Measurements from ENCODE around the gene MRGPRG.

MRGPRG gene

DNA sequence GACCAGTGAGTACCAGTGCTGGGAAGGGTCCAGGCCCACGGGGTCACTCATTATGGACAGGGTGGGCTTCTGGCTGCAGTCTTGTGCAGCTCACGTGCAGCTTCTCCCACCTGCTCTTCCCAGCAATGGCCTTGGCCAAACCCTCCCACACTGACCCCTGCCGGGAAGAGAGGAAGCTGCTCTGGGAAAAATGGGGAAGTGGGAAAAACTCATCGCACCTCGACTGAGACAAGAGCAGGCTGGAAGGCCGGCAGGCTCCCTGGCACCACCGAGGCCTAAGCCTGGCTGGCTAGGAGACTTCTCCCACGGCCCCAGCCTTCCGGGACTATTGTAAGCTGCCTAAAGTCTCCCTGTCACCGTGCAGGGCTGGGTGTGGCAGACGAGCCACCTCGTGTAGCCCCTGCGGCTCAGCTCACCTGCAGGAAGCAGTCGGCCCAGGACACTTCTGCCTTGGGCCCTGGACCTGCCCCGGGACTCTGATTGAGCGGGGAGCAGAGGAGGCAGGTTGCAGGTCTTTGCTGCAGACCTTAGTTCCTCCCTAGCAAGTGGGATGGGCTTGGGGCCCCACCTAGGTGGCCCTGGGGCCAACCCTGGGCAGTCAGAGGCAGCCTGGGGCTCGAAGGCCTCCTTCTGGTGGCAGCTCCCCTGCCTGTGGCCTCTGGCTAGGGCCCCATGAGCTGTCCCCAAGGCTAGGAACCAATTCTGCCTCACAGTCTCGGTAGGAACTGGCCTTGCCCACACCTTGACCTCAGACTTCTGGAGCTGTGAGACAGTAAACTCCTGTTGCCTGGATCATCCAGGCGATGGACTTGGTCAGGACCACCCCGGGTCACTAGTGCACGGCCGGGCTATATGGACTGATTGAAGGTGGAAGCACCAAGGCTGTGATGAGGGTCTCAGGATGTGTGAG lies 23.1 kb downstream of the MRGPRG start:
- TF ChIP-seq, protein P1, sequence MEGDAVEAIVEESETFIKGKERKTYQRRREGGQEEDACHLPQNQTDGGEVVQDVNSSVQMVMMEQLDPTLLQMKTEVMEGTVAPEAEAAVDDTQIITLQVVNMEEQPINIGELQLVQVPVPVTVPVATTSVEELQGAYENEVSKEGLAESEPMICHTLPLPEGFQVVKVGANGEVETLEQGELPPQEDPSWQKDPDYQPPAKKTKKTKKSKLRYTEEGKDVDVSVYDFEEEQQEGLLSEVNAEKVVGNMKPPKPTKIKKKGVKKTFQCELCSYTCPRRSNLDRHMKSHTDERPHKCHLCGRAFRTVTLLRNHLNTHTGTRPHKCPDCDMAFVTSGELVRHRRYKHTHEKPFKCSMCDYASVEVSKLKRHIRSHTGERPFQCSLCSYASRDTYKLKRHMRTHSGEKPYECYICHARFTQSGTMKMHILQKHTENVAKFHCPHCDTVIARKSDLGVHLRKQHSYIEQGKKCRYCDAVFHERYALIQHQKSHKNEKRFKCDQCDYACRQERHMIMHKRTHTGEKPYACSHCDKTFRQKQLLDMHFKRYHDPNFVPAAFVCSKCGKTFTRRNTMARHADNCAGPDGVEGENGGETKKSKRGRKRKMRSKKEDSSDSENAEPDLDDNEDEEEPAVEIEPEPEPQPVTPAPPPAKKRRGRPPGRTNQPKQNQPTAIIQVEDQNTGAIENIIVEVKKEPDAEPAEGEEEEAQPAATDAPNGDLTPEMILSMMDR (IDR thresholded peaks at IDR 0.05; ENCODE audit: low read depth, low read length, missing control alignments), result no peak
- no peak for DNase-seq (ENCODE audit: low read depth)
- no peak overlapping the region for H3K4me3 ChIP-seq (ENCODE audit: low read depth, low read length)

DNA sequence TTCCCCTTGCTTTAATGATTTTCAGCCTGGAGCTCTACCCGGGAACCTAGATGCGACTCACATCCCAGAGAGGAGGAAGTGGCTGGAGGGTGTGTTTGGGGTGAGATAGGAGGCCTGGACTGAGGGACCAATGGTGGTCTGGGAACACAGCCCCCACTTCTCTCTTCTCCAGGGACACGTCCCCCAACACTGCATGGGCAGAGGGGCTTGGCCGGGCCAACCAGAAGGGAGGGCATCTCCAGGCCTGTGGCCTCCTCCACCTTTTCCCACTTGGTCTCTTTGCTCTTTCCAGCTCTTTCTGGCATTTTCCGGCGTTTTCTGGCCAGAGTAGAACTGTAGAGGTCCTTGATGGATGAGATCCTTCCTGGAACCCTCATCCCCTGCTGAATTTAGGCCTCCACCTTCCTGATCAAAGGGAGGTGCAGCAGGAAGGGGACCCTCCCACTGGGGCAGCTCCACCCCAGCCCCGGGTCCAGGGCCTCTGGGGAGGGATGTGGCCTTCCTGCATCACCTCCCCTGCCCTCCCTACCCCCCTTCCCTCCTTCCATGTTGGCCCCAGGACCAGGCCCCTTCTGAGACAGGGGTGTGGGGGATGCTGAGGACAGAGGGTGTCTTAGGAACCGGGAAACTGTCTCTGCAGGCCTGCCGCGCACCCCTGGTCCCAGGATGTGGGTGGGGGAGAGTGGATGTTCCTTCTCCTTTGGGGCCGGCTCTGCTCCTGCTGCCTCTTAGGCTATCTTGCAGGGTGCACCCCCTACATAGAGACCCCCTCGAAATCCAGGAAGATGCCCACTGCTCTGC lies 24.4 kb downstream of the MRGPRG start:
- DNase-seq (ENCODE audit: low read depth), result no peak
- TF ChIP-seq, protein P1 (IDR thresholded peaks at IDR 0.05; ENCODE audit: low read depth, low read length, missing control alignments), result no peak
- no peak overlapping the region for H3K4me3 ChIP-seq (ENCODE audit: low read depth, low read length)

DNA sequence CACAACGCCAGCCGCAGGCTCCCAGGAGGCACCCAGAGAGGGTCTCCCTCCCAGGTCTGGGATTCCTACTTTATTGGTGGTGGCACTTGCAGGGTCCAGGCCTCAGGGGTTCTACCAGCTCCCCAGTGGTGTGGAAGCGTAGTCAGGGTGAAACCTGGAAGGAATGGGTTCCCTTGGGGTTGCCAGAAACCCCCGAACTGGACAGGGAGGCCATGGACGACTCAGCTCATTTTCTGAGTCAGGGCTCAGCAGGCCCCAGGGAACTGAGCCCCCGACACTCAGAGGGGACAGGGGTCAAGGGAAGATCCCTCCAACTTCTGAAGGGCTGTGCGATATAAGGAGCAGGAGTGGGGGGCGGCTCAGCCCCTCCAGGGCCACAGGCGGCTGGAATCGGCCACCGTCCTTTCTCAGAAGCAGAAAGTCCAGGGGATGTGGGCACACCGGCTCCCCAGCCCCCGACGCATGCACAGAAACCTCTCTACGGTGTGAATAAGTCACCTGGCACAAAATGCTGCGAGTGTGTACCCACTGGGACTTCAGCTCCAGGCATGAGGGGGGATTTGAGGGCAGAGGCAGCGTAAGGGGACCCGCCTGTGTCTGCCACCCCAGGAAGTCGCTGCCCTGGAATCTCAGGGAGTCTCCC lies 25.1 kb downstream of the MRGPRG start:
- H3K4me3 ChIP-seq (ENCODE audit: low read depth, low read length), result no peak overlapping the region
- DNase-seq (ENCODE audit: low read depth), result no peak
- TF ChIP-seq, protein P1 (IDR thresholded peaks at IDR 0.05; ENCODE audit: low read depth, low read length, missing control alignments), result no peak

- TF ChIP-seq, protein P1 (IDR thresholded peaks at IDR 0.05; ENCODE audit: low read depth, low read length, missing control alignments), result no peak
- no peak for DNase-seq (ENCODE audit: low read depth)
These were observed 25.9 kb downstream of the MRGPRG start for GRCh38 chr11:3192511-3193372.

DNA sequence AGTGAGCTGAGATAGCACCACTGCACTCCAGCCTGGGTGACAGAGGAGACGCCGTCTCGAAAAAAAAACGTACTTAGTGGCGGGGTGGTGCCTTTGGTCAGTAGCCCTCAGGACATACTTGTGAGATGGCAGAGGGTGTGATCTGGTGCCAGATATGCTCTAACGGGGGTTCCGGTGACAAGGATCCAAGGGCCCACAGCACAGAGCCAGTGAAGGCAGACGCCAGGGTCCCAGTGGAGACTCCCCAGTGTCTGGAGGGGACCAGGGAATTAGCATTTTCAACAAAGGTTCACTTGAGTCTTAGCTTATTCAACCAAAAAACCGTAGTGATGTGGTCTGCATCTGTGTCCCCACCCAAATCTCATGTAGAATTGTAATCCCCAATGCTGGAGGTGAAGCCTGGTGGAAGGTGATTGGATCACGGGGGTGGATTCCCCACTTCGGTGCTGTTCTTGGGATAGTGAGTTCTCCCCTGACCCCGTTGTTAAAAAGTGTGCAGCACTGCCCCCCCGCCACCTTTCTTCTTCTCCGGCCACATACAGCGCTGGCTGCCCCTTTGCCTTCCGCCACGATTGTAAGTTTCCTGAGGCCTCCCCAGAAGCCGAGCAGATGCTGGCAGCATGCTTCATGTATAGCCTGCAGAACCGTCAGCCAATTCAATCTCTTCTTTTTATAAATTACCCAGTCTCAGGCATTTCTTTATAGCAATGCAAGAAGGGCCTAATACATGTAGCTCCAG lies 26.9 kb downstream of the MRGPRG start:
- no peak overlapping the region for H3K4me3 ChIP-seq (ENCODE audit: low read depth, low read length)
- TF ChIP-seq, protein P1 (IDR thresholded peaks at IDR 0.05; ENCODE audit: low read depth, low read length, missing control alignments), result no peak
- no peak for DNase-seq (ENCODE audit: low read depth)

More at GRCh38 chr11:3192511-3193372, 25.9 kb downstream of the MRGPRG start:
- H3K4me3 ChIP-seq (ENCODE audit: low read depth, low read length), result no peak overlapping the region

All from GM12864 (cell line).